ENCODE results near the gene MDH2. TPM values are rescaled to one million over a fixed set of nuclear protein-coding genes. Genes with fewer than 3 reads are reported as not detected.

Gene MDH2
- total and polyA plus RNA-seq, 2 experiments from 2014 or later, result 150 to 180 TPM

DNA sequence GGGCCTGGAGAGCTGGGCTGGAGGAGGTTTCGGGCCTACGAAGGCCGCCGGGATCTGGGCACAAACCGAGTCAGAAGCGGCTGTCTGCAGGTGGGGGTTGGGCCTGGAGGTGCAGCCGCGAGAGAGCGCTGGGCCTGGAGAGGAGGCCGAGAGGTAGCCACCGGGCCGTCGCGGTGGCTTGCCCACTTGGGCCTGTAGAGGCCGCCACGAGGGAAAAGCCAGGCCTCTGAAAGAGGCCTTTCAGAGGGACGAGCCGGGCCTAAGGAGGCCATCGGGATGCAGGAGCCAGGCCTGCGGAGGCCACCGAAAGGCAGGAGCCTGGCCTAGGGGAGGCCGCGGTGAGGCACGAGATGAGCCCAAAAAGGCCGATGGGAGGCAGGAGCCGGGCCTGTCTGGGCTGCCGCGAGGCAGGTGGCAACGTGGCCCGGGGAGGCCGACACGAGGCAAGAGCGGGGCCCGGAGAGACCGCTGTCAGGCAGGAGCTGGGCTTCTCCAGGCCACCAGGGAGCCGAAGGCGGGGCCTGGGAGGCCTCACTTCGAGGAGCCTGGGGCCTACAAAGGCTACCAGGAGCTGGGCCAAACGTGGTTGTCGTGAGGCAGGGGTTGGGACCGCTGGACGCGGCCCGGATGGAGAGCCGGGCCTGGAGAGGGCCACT lies 25.6 kb downstream of the MDH2 start:
- H3K4me1 Mint-ChIP-seq, result peaks cover 8% of the 10 kb centered on the region
- Histone ChIP-seq H2AFZ (peak overlapping the region; percentile 74), H3K9me2 (ENCODE audit: insufficient read depth) (no peaks in the 10 kb centered on the region), H3K27ac (ENCODE audit: low read depth) (no peak overlapping the region), H3F3A (replicated peaks; ENCODE audit: low read depth) (no peaks in the 10 kb centered on the region), H3K4me3 (no peak overlapping the region), H3K79me2 (replicated peaks; ENCODE audit: insufficient read depth) (no peaks in the 10 kb centered on the region), H3K27me3 (ENCODE audit: insufficient read depth) (no peaks in the 10 kb centered on the region), H3K4me1 (ENCODE audit: insufficient read depth) (no peaks in the 10 kb centered on the region), H3K4me2 (no peak overlapping the region), H3K36me3 (ENCODE audit: insufficient read depth) (no peaks in the 10 kb centered on the region), H4K20me1 (replicated peaks; ENCODE audit: insufficient read depth) (no peaks in the 10 kb centered on the region)
- H3K27me3 Mint-ChIP-seq (ENCODE audit: insufficient read depth, low read depth, poor library complexity), result peaks cover 3% of the 10 kb centered on the region
- ATAC-seq (peak; percentile 80), DNase-seq (ENCODE audit: low spot score) (peak; percentile 82)
- TF ChIP-seq CTCF (conservative IDR thresholded peaks at IDR 0.05; ENCODE audit: low read depth in 2 of 2), result peak; percentile 33 to 63; a peak in 3 of 4 replicates
- TF ChIP-seq, protein P1, sequence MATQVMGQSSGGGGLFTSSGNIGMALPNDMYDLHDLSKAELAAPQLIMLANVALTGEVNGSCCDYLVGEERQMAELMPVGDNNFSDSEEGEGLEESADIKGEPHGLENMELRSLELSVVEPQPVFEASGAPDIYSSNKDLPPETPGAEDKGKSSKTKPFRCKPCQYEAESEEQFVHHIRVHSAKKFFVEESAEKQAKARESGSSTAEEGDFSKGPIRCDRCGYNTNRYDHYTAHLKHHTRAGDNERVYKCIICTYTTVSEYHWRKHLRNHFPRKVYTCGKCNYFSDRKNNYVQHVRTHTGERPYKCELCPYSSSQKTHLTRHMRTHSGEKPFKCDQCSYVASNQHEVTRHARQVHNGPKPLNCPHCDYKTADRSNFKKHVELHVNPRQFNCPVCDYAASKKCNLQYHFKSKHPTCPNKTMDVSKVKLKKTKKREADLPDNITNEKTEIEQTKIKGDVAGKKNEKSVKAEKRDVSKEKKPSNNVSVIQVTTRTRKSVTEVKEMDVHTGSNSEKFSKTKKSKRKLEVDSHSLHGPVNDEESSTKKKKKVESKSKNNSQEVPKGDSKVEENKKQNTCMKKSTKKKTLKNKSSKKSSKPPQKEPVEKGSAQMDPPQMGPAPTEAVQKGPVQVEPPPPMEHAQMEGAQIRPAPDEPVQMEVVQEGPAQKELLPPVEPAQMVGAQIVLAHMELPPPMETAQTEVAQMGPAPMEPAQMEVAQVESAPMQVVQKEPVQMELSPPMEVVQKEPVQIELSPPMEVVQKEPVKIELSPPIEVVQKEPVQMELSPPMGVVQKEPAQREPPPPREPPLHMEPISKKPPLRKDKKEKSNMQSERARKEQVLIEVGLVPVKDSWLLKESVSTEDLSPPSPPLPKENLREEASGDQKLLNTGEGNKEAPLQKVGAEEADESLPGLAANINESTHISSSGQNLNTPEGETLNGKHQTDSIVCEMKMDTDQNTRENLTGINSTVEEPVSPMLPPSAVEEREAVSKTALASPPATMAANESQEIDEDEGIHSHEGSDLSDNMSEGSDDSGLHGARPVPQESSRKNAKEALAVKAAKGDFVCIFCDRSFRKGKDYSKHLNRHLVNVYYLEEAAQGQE (IDR thresholded peaks at IDR 0.05; ENCODE audit: unreplicated experiment), result no peak
- 0 out of 2 replicates have a peak, but pooled peaks have one; percentile 29 for TF ChIP-seq POLR2AphosphoS5 (IDR thresholded peaks at IDR 0.05; ENCODE audit: low read depth)
- no peak for TF ChIP-seq EZH2 (IDR thresholded peaks at IDR 0.05; ENCODE audit: low read depth, unreplicated experiment)
- H3K36me3 Mint-ChIP-seq (ENCODE audit: low read depth), result no peaks in the 10 kb centered on the region; the same call in 2 of the 3 replicates
- H3K9me3 Mint-ChIP-seq, result no peaks in the 10 kb centered on the region; the same call in 2 of the 3 replicates
- H3K27ac Mint-ChIP-seq, result no peak overlapping the region; the same call in 1 of the 2 replicates
- no peak overlapping the region for H3K4me3 Mint-ChIP-seq

DNA sequence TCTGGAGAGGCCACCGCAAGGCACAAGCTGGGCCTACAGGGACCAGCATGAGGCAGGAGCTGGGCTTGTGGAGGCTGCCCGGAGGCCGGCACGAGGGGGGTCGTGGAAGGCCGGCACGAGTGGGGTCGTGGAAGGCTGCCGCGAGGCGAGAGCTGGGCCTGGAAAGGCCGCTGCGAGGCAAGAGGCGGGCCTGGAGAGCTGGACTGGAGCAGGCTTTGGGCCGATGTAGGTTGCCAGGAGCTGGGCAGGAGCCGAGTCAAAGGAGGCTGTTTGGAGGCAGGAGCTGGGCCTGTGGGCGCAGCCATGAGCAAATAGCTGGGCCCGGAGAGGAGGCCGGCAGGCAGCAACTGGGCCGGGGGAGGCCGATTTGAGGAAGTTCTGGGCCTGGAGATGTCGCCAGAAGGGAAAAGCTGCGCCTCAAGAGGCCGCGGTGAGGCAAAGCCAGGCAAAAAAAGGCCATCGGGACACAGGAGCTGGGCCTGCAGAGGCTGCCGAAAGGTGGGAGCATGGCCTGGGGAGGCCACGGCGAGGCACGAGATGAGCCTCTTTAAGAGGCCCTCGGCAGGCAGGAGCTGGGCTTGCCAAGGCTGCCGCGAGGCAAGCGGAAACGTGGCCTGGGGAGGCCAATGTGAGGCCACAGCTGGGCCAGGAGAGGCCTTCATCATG lies 26.5 kb downstream of the MDH2 start:
- Histone ChIP-seq H4K20me1 (replicated peaks; ENCODE audit: insufficient read depth) (no peaks in the 10 kb centered on the region), H3K9me2 (ENCODE audit: insufficient read depth) (no peaks in the 10 kb centered on the region), H3K27me3 (ENCODE audit: insufficient read depth) (no peaks in the 10 kb centered on the region), H3K4me2 (no peak overlapping the region), H3K4me3 (no peak overlapping the region), H3F3A (replicated peaks; ENCODE audit: low read depth) (no peaks in the 10 kb centered on the region), H3K79me2 (replicated peaks; ENCODE audit: insufficient read depth) (no peaks in the 10 kb centered on the region), H2AFZ (no peak overlapping the region), H3K36me3 (ENCODE audit: insufficient read depth) (no peaks in the 10 kb centered on the region), H3K4me1 (ENCODE audit: insufficient read depth) (no peaks in the 10 kb centered on the region), H3K27ac (ENCODE audit: low read depth) (no peak overlapping the region)
- Mint-ChIP-seq H3K27me3 (ENCODE audit: insufficient read depth, low read depth, poor library complexity) (peaks cover 3% of the 10 kb centered on the region), H3K4me1 (peaks cover 2% of the 10 kb centered on the region; the same call in 2 of the 3 replicates), H3K36me3 (ENCODE audit: low read depth) (no peaks in the 10 kb centered on the region; the same call in 2 of the 3 replicates), H3K4me3 (no peak overlapping the region), H3K9me3 (no peaks in the 10 kb centered on the region; the same call in 2 of the 3 replicates), H3K27ac (no peak overlapping the region; the same call in 1 of the 2 replicates)
- no peak for DNase-seq (ENCODE audit: low spot score)
- no peak for ATAC-seq
- TF ChIP-seq ZNF114 (CRISPR knock-in tag; IDR thresholded peaks at IDR 0.05) (no peak), EZH2 (IDR thresholded peaks at IDR 0.05; ENCODE audit: low read depth, unreplicated experiment) (no peak), CREB1 (CRISPR knock-in tag; IDR thresholded peaks at IDR 0.05; ENCODE audit: low read depth) (no peak), ZNF331 (CRISPR knock-in tag; IDR thresholded peaks at IDR 0.05; ENCODE audit: low read depth) (no peak), NANOG (IDR thresholded peaks at IDR 0.05; ENCODE audit: borderline replicate concordance) (no peak), CTCF (conservative IDR thresholded peaks at IDR 0.05; ENCODE audit: low read depth in 2 of 2) (no peak), EZH2phosphoT487 (IDR thresholded peaks at IDR 0.05; ENCODE audit: unreplicated experiment) (no peak), STAT1 (IDR thresholded peaks at IDR 0.05; ENCODE audit: unreplicated experiment) (no peak), JUNB (IDR thresholded peaks at IDR 0.05; ENCODE audit: unreplicated experiment) (no peak)
